H9 (cell line): ENCODE results near the gene DPH6. TPM values are rescaled to one million over a fixed set of nuclear protein-coding genes. Genes with fewer than 3 reads are reported as not detected.

ENCODE experiments used
- DNase-seq: peaks from one replicate; pipeline ENCODE4 v3.0.0-alpha.2; 2017
- H2AFZ ChIP-seq: one replicate; pipeline ENCODE4 v1.6.1; 2013; ENCODE audit warnings: mild to moderate bottlenecking, low read length, control low read depth, moderate library complexity
- H2AK5ac ChIP-seq: 2 replicates; pipeline ENCODE4 v1.6.1; 2013; ENCODE audit warnings: low read length, control low read depth, mixed read lengths; ENCODE audit not compliant: insufficient read length
- H2BK120ac ChIP-seq: one replicate; pipeline ENCODE4 v1.6.1; 2013; ENCODE audit warnings: low read depth, mild to moderate bottlenecking, low read length, control low read depth, inconsistent platforms; ENCODE audit not compliant: poor library complexity, severe bottlenecking
- H2BK12ac ChIP-seq: 2 replicates; pipeline ENCODE4 v1.6.1; 2013; ENCODE audit warnings: low read length, control low read depth, mixed read lengths, low read depth; ENCODE audit not compliant: insufficient read length
- H2BK15ac ChIP-seq: 2 replicates; pipeline ENCODE4 v1.6.1; 2013; ENCODE audit warnings: low read depth, low read length, control low read depth
- H2BK20ac ChIP-seq: one replicate; pipeline ENCODE4 v1.6.1; 2013; ENCODE audit warnings: low read depth, mild to moderate bottlenecking, low read length, control low read depth, inconsistent platforms; ENCODE audit not compliant: poor library complexity, severe bottlenecking
- H2BK5ac ChIP-seq: 2 replicates; pipeline ENCODE4 v1.6.1; 2013; ENCODE audit warnings: low read length, control low read depth, mixed read lengths; ENCODE audit not compliant: insufficient read length
- H3K14ac ChIP-seq: 2 replicates; pipeline ENCODE4 v1.6.1; 2013; ENCODE audit warnings: low read length, control low read depth; ENCODE audit not compliant: insufficient read depth
- H3K18ac ChIP-seq: 2 replicates; pipeline ENCODE4 v1.6.1; 2013; ENCODE audit warnings: low read depth, mild to moderate bottlenecking, mixed read lengths, low read length, control low read depth; ENCODE audit not compliant: insufficient read length
- H3K23ac ChIP-seq: 2 replicates; pipeline ENCODE4 v1.6.1; 2013; ENCODE audit warnings: low read length, control low read depth, mixed read lengths, low read depth; ENCODE audit not compliant: insufficient read length
- H3K23me2 ChIP-seq: 2 replicates; pipeline ENCODE4 v1.6.1; 2013; ENCODE audit warnings: low read depth, mild to moderate bottlenecking, mixed read lengths, low read length, control low read depth; ENCODE audit not compliant: insufficient read length, poor library complexity, severe bottlenecking
- H3K27ac ChIP-seq: 2 replicates; pipeline ENCODE4 v1.5.1; 2013; ENCODE audit warnings: low read length, control low read depth, mixed read lengths, low read depth; ENCODE audit not compliant: insufficient read length
- H3K27me3 ChIP-seq: 2 replicates; pipeline ENCODE4 v1.6.1; 2013; ENCODE audit warnings: low read length, control low read depth, inconsistent platforms; ENCODE audit not compliant: insufficient read depth
- H3K4ac ChIP-seq: 2 replicates; pipeline ENCODE4 v1.6.1; 2013; ENCODE audit warnings: low read depth, mild to moderate bottlenecking, control low read depth, inconsistent platforms, low read length, moderate library complexity
- H3K4me1 ChIP-seq: 2 replicates; pipeline ENCODE4 v1.6.1; 2013; ENCODE audit warnings: low read length, control low read depth, inconsistent platforms; ENCODE audit not compliant: insufficient read depth
- H3K4me2 ChIP-seq: 2 replicates; pipeline ENCODE4 v1.6.1; 2013; ENCODE audit warnings: low read length, control low read depth, mixed read lengths; ENCODE audit not compliant: insufficient read length, insufficient read depth
- H3K56ac ChIP-seq: 2 replicates; pipeline ENCODE4 v1.6.1; 2013; ENCODE audit warnings: low read depth, mild to moderate bottlenecking, mixed read lengths, low read length, control low read depth; ENCODE audit not compliant: insufficient read length
- H3K79me1 ChIP-seq: 2 replicates; pipeline ENCODE4 v1.6.1; 2013; ENCODE audit warnings: low read depth, mild to moderate bottlenecking, moderate library complexity, low read length, control low read depth, inconsistent platforms; ENCODE audit not compliant: insufficient read depth, poor library complexity, severe bottlenecking
- H3K79me2 ChIP-seq: 2 replicates; pipeline ENCODE4 v1.6.1; 2013; ENCODE audit warnings: low read length, control low read depth, inconsistent platforms; ENCODE audit not compliant: insufficient read depth
- H3K9ac ChIP-seq: 2 replicates; pipeline ENCODE4 v1.6.1; 2013; ENCODE audit warnings: low read length, control low read depth, mixed read lengths; ENCODE audit not compliant: insufficient read length; ENCODE audit errors: extremely low read depth
- H3K9me3 ChIP-seq: one replicate; pipeline ENCODE4 v1.6.1; 2013; ENCODE audit warnings: low read depth, low read length, inconsistent platforms; ENCODE audit not compliant: control insufficient read depth
- H3T11ph ChIP-seq: one replicate; pipeline ENCODE4 v1.6.1; 2013; ENCODE audit warnings: mild to moderate bottlenecking, low read length, control low read depth, inconsistent platforms
- H4K20me1 ChIP-seq: one replicate; pipeline ENCODE4 v1.6.1; 2013; ENCODE audit not compliant: control insufficient read depth, insufficient read length, insufficient read depth
- H4K5ac ChIP-seq: 2 replicates; pipeline ENCODE4 v1.6.1; 2013; ENCODE audit warnings: low read depth, mild to moderate bottlenecking, mixed read lengths, low read length, control low read depth; ENCODE audit not compliant: insufficient read length
- H4K8ac ChIP-seq: replicated peaks from 2 replicates; pipeline ENCODE4 v1.6.1; 2013; ENCODE audit warnings: low read length, control low read depth, mixed read lengths, low read depth; ENCODE audit not compliant: insufficient read length
- H4K91ac ChIP-seq: 2 replicates; pipeline ENCODE4 v1.6.1; 2013; ENCODE audit warnings: low read depth, mild to moderate bottlenecking, moderate library complexity, mixed read lengths, low read length, control low read depth; ENCODE audit not compliant: insufficient read length
- H3K27ac Mint-ChIP-seq, 3 experiments: 2 replicates in 2 of 3; 3 replicates in 1 of 3; pipeline ENCODE4 v1.8.0; 2020 to 2021; ENCODE audit warnings: mixed read lengths in 3 of 3, mild to moderate bottlenecking in 1 of 3, moderate library complexity in 1 of 3
- H3K27me3 Mint-ChIP-seq: 2 replicates; pipeline ENCODE4 v1.8.0; 2021; ENCODE audit warnings: low read depth, mild to moderate bottlenecking, moderate library complexity, mixed read lengths
- H3K36me3 Mint-ChIP-seq, 3 experiments: 2 replicates in 2 of 3; 3 replicates in 1 of 3; pipeline ENCODE4 v1.8.0; 2020 to 2021; ENCODE audit warnings: low read depth in 3 of 3, mixed read lengths in 3 of 3; ENCODE audit not compliant: insufficient read depth in 1 of 3
- H3K4me1 Mint-ChIP-seq, 2 experiments: 2 replicates each; pipeline ENCODE4 v1.8.0; 2020; ENCODE audit warnings: mixed read lengths in 2 of 2
- H3K4me3 Mint-ChIP-seq, 2 experiments: 2 replicates in 1 of 2; 3 replicates in 1 of 2; pipeline ENCODE4 v1.8.0; 2020 to 2021; ENCODE audit warnings: mild to moderate bottlenecking in 2 of 2, mixed read lengths in 2 of 2, moderate library complexity in 1 of 2
- H3K9me3 Mint-ChIP-seq, 2 experiments: 2 replicates in 1 of 2; 3 replicates in 1 of 2; pipeline ENCODE4 v1.8.0; 2020; ENCODE audit warnings: mild to moderate bottlenecking in 2 of 2, mixed read lengths in 2 of 2, moderate library complexity in 1 of 2
- WGBS: extraction: QIAGEN DNeasy Blood & Tissue Kit; methylation state at CpG from one replicate; pipeline ENCODE4 v1.1.7; 2013; ENCODE audit warnings: missing lambda C conversion rate, low lambda C conversion rate, mixed read lengths; ENCODE audit not compliant: insufficient read length; ENCODE audit errors: extremely low coverage; 5-methylcytosine and 5-hydroxymethylcytosine counted together
- long read RNA-seq: library from polyadenylated mRNA; unstranded; transcript quantifications from one replicate; pipeline ENCODE4 v2.0.0, GENCODE V29; 2020
- total RNA-seq: library from RNA; stranded (reverse); gene quantifications from 2 replicates; pipeline ENCODE4 v1.2.1, GENCODE V29; 2021
- TF ChIP-seq, protein P1 (sequence below): fragments of 200-600 bp; sonication (generic); conservative IDR thresholded peaks from 3 replicates; pipeline ENCODE4 v1.8.0; 2021; ENCODE audit warnings: antibody characterized with exemption, mild to moderate bottlenecking

Gene DPH6, protein sequence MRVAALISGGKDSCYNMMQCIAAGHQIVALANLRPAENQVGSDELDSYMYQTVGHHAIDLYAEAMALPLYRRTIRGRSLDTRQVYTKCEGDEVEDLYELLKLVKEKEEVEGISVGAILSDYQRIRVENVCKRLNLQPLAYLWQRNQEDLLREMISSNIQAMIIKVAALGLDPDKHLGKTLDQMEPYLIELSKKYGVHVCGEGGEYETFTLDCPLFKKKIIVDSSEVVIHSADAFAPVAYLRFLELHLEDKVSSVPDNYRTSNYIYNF
- total RNA-seq, result 34.3 and 42.0 TPM in 2 replicates
- long read RNA-seq, transcript DPH6-201 (9 exons, 2,099 nt), result major isoform, 83 of 106 reads
- long read RNA-seq, partial matches to known transcripts, result 12 of 106 reads
- long read RNA-seq, other reads (novel, unspliced or antisense), result 9 of 106 reads

DNA sequence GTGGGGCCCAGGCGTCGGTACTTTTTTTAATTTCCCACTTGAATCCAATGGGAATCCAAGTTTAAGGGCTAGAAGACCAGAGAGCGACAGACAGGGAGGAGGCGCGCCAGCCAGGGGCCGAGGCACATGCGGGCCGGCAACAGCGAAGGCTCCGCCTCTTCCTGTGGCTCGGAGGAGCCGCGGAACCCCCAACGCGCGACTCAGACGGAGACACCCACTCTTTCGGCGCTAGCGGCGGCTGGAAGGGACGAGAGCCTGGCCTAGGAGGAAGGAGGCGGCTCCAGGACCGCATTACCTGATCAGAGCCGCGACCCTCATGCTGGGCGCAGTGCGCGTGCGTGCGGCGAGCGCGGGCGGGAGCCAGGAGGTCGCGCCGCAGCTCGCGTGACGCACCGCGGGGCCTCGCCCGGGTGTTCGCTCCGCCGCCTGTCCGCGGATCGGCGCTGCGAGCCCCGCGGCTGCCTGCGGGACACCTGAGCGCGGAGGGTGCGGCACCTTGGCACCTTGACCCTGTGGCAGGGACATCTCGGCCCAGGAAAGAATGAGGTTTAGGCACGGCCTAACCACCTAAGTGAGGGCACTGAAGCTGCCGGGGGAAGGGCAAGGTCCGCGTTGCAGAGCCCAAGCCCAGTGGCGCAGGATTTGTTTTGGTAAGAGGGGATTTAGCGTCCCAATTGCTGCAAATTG is at the start of gene DPH6:
TSS of gene DPH6 (minus strand) at position 342 of the 687 bp plus-strand sequence. CDS start at position 318, 24 bp downstream.
- H2BK20ac ChIP-seq, result no peak within 1 kb of the TSS
- DNase-seq, result peak; percentile 83
- no peak within 1 kb of the TSS for H2BK12ac ChIP-seq
- H3K4me1 ChIP-seq, result peaks cover 11% of the 10 kb centered on the region; the same call in 1 of the 2 replicates
- peak within 1 kb of the TSS; percentile 94 for H3K14ac ChIP-seq
- peak within 1 kb of the TSS; percentile 98 for H3K4me2 ChIP-seq
- H3K27ac ChIP-seq, result peak within 1 kb of the TSS; percentile 84
- H4K5ac ChIP-seq, result peak within 1 kb of the TSS; percentile 77
- no peaks in the 10 kb centered on the region for H3K9me3 ChIP-seq
- no peak within 1 kb of the TSS for H3K23ac ChIP-seq
- no peaks in the 10 kb centered on the region for H3K79me2 ChIP-seq
- H2BK15ac ChIP-seq, result no peak within 1 kb of the TSS
- H3K27me3 ChIP-seq, result no peaks in the 10 kb centered on the region
- H3K4me3 Mint-ChIP-seq, result peak within 1 kb of the TSS; percentile 85 to 93
- H3K23me2 ChIP-seq, result peaks cover 9% of the 10 kb centered on the region
- H3K9me3 Mint-ChIP-seq, result no peaks in the 10 kb centered on the region; a peak in 1 of 5 replicates
- TF ChIP-seq, protein P1, sequence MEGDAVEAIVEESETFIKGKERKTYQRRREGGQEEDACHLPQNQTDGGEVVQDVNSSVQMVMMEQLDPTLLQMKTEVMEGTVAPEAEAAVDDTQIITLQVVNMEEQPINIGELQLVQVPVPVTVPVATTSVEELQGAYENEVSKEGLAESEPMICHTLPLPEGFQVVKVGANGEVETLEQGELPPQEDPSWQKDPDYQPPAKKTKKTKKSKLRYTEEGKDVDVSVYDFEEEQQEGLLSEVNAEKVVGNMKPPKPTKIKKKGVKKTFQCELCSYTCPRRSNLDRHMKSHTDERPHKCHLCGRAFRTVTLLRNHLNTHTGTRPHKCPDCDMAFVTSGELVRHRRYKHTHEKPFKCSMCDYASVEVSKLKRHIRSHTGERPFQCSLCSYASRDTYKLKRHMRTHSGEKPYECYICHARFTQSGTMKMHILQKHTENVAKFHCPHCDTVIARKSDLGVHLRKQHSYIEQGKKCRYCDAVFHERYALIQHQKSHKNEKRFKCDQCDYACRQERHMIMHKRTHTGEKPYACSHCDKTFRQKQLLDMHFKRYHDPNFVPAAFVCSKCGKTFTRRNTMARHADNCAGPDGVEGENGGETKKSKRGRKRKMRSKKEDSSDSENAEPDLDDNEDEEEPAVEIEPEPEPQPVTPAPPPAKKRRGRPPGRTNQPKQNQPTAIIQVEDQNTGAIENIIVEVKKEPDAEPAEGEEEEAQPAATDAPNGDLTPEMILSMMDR, result no peak
- no CpG with 5 or more reads among the region's 66 CpGs for WGBS
- no peak within 1 kb of the TSS for H2AK5ac ChIP-seq
- no peaks in the 10 kb centered on the region for H4K20me1 ChIP-seq
- H2AFZ ChIP-seq, result no peak within 1 kb of the TSS
- H3K9ac ChIP-seq, result peak within 1 kb of the TSS; percentile 79
- H3K27me3 Mint-ChIP-seq, result no peaks in the 10 kb centered on the region
- peak within 1 kb of the TSS; percentile 85 for H2BK120ac ChIP-seq
- H3K4me1 Mint-ChIP-seq, result peaks cover 55% of the 10 kb centered on the region in 2 experiments
- H2BK5ac ChIP-seq, result peak within 1 kb of the TSS; percentile 67
- peak within 1 kb of the TSS; percentile 97 to 100 (median 98) for H3K27ac Mint-ChIP-seq
- H3K56ac ChIP-seq, result no peak within 1 kb of the TSS
- H3K18ac ChIP-seq, result peak within 1 kb of the TSS; percentile 96
- no peak within 1 kb of the TSS for H4K8ac ChIP-seq
- peaks cover 0 to 3% (median 0%) of the 10 kb centered on the region in 3 experiments; a peak in 2 of 7 replicates for H3K36me3 Mint-ChIP-seq
- no peaks in the 10 kb centered on the region for H3K79me1 ChIP-seq
- H4K91ac ChIP-seq, result no peak within 1 kb of the TSS
- H3K4ac ChIP-seq, result no peak within 1 kb of the TSS
- no peak within 1 kb of the TSS for H3T11ph ChIP-seq
